Activated CD4-positive, alpha-beta T cell treated with anti-CD3 and anti-CD28 coated beads, Interleukin-2, amount 10 ng/mL, durations not matched to agents 24 days and 14 days (primary cell): ENCODE measurements around the gene AIRE. TPM values are rescaled to one million over a fixed set of nuclear protein-coding genes. Genes with fewer than 3 reads are reported as not detected.

Experiments
- DNase-seq: peaks from one replicate; pipeline ENCODE4 v3.0.0; 2022
- H3K27ac Mint-ChIP-seq: one replicate; pipeline ENCODE4 v1.8.0; 2022; ENCODE audit warnings: mild to moderate bottlenecking, mixed read lengths
- H3K27me3 Mint-ChIP-seq: one replicate; pipeline ENCODE4 v1.8.0; 2022; ENCODE audit warnings: mixed read lengths
- H3K36me3 Mint-ChIP-seq: one replicate; pipeline ENCODE4 v1.8.0; 2022; ENCODE audit warnings: low read depth, mild to moderate bottlenecking, mixed read lengths
- H3K4me1 Mint-ChIP-seq: one replicate; pipeline ENCODE4 v1.8.0; 2021; ENCODE audit warnings: mixed read lengths
- H3K4me3 Mint-ChIP-seq: one replicate; pipeline ENCODE4 v1.8.0; 2022; ENCODE audit warnings: mild to moderate bottlenecking, moderate library complexity, mixed read lengths
- H3K9me3 Mint-ChIP-seq: one replicate; pipeline ENCODE4 v1.8.0; 2021; ENCODE audit warnings: mixed read lengths
- intact Hi-C: fragments of 100-400 bp; cut with micrococcal nuclease; formaldehyde crosslinking; loops from one replicate; pipeline ENCODE4 v1.15.1; 2023
- total RNA-seq: library from RNA; stranded (reverse); gene quantifications from 2 replicates; pipeline ENCODE4 v1.2.3, GENCODE V29; 2022

AIRE gene
- total RNA-seq, 1 donor from 2014 or later: not detected

DNA sequence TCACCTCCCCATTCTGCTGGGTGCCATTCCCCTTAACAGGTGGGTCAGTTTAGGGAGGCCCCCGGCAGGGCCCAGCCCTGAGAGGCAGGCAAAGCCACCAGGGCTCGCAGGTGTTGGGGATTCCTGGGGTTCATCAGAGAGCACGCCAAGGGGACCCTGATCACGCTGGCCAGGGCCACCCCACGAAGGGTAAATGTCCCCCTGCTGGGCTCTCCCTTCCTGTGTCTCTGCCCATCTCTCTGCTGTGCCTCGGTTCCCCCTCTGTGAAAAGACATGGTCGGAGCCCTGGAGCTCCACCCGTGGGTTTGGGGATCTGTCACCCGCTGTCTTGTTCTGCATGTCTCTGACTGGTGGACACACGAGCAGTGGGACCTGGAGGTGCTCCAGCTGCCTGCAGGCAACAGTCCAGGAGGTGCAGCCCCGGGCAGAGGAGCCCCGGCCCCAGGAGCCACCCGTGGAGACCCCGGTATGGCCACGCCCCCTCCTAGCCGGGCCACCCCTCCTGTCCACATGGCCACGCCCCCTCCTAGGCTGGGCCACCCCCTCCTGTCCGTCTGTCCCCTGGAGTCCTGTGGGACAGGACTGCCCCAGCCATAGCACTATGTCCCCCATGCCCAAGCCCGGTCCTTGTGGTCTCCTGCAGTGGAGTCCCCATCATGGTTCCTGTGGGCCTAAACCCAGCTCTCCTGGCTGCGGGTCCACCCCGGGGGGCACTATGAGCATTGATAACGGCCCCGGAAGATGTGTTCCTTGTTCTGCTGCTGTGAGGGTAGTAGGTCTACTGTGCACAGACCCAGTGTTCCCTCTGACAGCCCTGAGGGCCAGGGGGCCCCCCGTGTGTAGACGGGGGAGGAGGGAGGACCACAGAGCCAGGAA lies 6.5 kb downstream of the AIRE start:
- H3K4me1 Mint-ChIP-seq: peaks cover 7% of the 10 kb centered on the region
- H3K4me3 Mint-ChIP-seq: no peak overlapping the region
- H3K36me3 Mint-ChIP-seq: no peaks in the 10 kb centered on the region
- DNase-seq: no peak
- H3K27me3 Mint-ChIP-seq: no peaks in the 10 kb centered on the region
- H3K27ac Mint-ChIP-seq: no peak overlapping the region
- intact Hi-C loops: no loop called here
- H3K9me3 Mint-ChIP-seq: no peaks in the 10 kb centered on the region

DNA sequence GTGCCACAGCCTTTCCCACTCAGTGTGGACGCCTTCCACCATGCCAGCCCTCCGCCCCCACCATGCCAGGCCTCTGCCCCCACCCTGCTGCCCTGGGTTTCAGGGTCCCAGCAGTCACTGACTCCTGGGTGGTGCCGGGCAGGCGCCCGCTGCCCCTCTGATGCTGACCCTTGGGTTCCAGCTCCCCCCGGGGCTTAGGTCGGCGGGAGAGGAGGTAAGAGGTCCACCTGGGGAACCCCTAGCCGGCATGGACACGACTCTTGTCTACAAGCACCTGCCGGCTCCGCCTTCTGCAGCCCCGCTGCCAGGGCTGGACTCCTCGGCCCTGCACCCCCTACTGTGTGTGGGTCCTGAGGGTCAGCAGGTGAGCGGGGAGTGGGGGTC lies 7.1 kb downstream of the AIRE start:
- no peak overlapping the region for H3K27ac Mint-ChIP-seq
- no peaks in the 10 kb centered on the region for H3K27me3 Mint-ChIP-seq
- peak overlapping the region; percentile 35 for H3K4me3 Mint-ChIP-seq
- intact Hi-C loops: no loop called here
- H3K9me3 Mint-ChIP-seq: no peaks in the 10 kb centered on the region
- H3K36me3 Mint-ChIP-seq: no peaks in the 10 kb centered on the region
- peaks cover 10% of the 10 kb centered on the region for H3K4me1 Mint-ChIP-seq
- no peak for DNase-seq

DNA sequence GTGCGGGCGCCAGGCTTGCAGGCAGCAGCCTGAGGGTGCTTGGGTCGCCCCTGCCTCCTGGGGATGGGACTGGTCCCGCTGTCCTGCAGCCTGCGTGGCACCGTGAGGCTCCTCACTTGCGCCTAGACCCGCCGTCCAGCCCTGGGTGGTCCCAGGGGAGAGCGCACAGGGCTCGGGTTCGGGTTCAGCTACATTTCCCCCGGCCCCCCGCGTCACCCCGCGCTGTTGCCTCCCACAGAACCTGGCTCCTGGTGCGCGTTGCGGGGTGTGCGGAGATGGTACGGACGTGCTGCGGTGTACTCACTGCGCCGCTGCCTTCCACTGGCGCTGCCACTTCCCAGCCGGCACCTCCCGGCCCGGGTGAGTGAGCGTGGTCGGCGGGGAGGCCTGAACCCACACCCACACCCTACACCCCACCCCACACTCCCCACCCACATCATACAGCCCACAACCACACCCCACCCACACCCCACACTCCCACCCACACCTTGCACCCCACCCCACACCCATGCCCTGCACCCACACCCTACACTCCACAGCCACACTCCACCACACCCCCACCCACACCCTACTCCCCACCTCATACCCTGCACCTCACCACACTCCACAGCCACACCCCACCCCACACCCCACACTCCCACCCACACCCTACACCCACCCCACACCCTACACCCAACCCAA lies 8.0 kb downstream of the AIRE start:
- Mint-ChIP-seq H3K4me3 (no peak overlapping the region), H3K27me3 (no peaks in the 10 kb centered on the region), H3K36me3 (no peaks in the 10 kb centered on the region), H3K9me3 (no peaks in the 10 kb centered on the region), H3K4me1 (peaks cover 19% of the 10 kb centered on the region), H3K27ac (no peak overlapping the region)
- DNase-seq: peak; percentile 76
- intact Hi-C loops: no loop called here

DNA sequence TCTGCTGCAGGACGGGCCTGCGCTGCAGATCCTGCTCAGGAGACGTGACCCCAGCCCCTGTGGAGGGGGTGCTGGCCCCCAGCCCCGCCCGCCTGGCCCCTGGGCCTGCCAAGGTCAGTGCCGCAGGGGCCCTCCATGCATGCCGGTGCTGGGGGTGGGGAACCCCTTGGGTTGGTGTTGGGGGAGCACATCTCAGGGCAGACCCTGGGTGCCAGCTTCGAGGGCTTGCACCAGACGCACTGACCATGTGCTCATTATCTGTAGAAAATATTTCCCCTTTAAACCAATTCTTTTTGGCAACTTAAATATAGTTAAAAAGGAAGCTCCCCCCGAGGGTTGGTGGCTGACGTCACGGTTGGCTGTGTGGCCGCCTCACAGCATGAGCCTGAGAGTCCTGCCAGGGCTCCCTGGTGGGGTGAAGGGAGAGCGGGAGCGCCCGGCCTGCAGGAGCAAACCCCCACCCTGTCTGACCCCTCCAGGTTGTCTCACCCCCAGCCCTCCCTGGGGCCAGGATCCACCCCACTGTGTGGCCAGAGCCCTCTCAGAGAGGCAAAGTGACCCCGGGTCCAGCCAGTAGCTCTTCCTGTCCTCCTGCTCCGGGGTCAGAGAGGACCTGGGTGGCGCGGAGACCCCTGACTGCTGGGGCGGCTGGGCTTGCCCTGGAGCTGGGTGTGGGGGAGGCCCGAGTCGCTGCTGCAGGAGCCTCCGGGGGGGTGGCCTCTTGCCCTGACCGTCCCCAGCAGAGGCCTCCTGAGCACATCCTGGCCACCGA lies 8.9 kb downstream of the AIRE start:
- H3K36me3 Mint-ChIP-seq: no peaks in the 10 kb centered on the region
- peak overlapping the region; percentile 37 for H3K27ac Mint-ChIP-seq
- intact Hi-C loops: loop anchor here (5.0 kb wide), 2 partner anchors 43 to 282 kb away; partner anchors contain the start of genes CFAP410 and TRAPPC10
- no peak overlapping the region for H3K4me3 Mint-ChIP-seq
- H3K4me1 Mint-ChIP-seq: peaks cover 22% of the 10 kb centered on the region
- H3K27me3 Mint-ChIP-seq: no peaks in the 10 kb centered on the region
- H3K9me3 Mint-ChIP-seq: no peaks in the 10 kb centered on the region
- no peak for DNase-seq

DNA sequence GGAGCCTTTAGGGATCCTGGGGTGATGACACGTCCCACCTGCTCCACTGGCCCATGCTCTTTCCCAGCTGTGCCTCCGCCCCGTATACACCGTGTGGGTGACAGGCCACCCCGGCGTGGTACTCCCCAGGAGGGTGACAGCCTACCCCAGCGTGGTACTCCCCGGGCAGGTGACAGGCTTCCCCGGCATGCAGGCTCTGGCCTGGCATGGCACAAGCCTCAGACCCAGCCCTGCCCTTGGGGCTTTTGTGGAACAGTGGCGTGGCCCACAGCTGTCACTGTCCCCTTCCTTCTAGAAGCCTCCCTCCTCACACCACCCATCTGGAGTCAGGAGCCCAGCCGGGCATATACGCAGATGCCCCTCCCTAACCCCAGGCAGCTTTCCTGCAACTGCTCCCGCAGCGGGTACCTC lies 9.5 kb downstream of the AIRE start:
- intact Hi-C loops: loop anchor here (5.0 kb wide), 2 partner anchors 42 to 283 kb away; partner anchors contain the start of genes CFAP410 and TRAPPC10
- Mint-ChIP-seq H3K9me3 (no peaks in the 10 kb centered on the region), H3K36me3 (no peaks in the 10 kb centered on the region), H3K27me3 (no peaks in the 10 kb centered on the region), H3K4me3 (no peak overlapping the region), H3K27ac (peak overlapping the region; percentile 67), H3K4me1 (peaks cover 22% of the 10 kb centered on the region)
- DNase-seq: no peak

DNA sequence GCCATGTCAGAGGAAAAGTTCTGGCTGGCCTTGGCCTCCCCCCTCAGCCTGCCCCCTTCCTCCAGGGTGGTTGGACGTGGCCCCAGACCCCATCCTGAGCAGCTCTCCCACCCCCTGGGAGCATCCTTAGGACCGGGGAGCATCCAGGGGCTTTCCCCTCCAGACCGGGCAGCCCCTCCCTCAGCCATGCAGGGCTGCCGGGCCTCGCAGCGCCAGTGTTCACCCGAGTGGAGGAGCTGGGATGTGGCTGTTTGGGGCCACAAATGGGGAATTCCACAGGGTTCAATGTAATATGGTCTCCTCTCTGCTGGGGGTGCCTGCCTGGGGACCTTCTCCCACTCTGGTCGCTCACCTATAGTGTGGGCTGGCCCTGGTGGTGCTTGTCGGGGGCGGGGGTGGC lies 10.0 kb downstream of the AIRE start:
- intact Hi-C loops: loop anchor here (5.0 kb wide), 2 partner anchors 42 to 283 kb away; partner anchors contain the start of genes CFAP410 and TRAPPC10
- no peaks in the 10 kb centered on the region for H3K27me3 Mint-ChIP-seq
- H3K36me3 Mint-ChIP-seq: no peaks in the 10 kb centered on the region
- H3K4me3 Mint-ChIP-seq: no peak overlapping the region
- peaks cover 22% of the 10 kb centered on the region for H3K4me1 Mint-ChIP-seq
- peak overlapping the region; percentile 67 for H3K27ac Mint-ChIP-seq
- no peak for DNase-seq
- H3K9me3 Mint-ChIP-seq: no peaks in the 10 kb centered on the region

DNA sequence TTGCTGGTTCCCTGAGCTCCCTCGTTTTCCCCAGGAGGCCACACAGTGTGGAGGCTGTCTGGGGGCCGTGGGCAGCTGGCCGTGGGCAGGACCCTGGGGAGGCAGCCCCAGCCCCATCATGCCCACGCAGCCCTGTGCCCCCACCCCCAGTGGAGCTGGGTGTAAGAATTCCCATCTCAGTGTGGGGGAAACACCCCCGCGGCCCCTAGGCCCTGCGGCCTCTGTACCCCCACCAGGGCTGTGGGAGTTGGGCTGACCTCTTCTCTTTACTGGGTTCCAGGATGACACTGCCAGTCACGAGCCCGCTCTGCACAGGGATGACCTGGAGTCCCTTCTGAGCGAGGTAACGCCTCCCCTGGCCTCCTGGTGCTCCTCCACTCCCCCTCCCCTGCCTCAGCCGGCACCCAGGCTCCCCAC lies 10.4 kb downstream of the AIRE start:
- no peak overlapping the region for H3K27ac Mint-ChIP-seq
- no peak for DNase-seq
- intact Hi-C loops: loop anchor here (5.0 kb wide), 2 partner anchors 41 to 284 kb away; partner anchors contain the start of genes CFAP410 and TRAPPC10
- no peak overlapping the region for H3K4me3 Mint-ChIP-seq
- no peaks in the 10 kb centered on the region for H3K27me3 Mint-ChIP-seq
- peaks cover 26% of the 10 kb centered on the region for H3K4me1 Mint-ChIP-seq
- H3K9me3 Mint-ChIP-seq: no peaks in the 10 kb centered on the region
- H3K36me3 Mint-ChIP-seq: no peaks in the 10 kb centered on the region

DNA sequence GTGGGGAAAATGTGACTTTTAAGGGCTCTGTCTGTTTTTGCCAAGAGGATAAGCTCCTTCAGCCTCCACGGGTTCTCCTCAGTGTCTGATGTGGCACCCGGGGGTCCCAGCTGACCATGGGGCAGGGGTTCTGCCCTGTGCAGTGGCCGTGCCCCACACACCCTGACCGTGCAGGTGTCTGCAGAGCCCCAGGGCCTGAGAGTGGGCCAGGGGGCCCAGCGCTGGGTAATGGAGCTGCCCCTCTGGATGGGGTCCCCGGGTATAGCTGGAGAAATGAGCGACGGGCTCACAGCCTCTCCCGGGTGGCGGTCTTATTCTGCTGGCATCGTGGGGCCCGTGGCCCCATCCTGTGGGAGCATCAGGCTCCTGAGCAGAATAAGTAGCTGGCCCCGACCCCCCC lies 11.2 kb downstream of the AIRE start:
- intact Hi-C loops: loop anchor here (5.0 kb wide), 2 partner anchors 40 to 285 kb away; partner anchors contain the start of genes CFAP410 and TRAPPC10
- H3K4me1 Mint-ChIP-seq: peaks cover 27% of the 10 kb centered on the region
- no peaks in the 10 kb centered on the region for H3K27me3 Mint-ChIP-seq

DNA sequence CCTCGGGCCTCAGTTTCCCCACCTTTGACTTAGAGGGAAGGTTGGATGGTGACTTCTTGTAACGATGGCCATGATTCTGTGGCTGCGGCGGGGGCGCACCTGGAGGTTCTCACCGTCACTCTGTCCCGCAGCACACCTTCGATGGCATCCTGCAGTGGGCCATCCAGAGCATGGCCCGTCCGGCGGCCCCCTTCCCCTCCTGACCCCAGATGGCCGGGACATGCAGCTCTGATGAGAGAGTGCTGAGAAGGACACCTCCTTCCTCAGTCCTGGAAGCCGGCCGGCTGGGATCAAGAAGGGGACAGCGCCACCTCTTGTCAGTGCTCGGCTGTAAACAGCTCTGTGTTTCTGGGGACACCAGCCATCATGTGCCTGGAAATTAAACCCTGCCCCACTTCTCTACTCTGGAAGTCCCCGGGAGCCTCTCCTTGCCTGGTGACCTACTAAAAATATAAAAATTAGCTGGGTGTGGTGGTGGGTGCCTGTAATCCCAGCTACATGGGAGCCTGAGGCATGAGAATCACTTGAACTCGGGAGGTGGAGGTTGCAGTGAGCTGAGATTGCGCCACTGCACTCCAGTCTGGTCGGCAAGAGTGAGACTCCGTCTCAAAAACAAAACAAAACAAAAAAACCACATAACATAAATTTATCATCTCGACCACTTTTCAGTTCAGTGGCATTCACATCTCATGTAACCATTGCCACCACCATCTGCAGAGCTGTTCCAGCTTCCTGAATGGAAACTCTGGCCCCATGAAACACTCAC lies 12.0 kb downstream of the AIRE start:
- intact Hi-C loops: loop anchor here (5.0 kb wide), 2 partner anchors 40 to 285 kb away; partner anchors contain the start of genes CFAP410 and TRAPPC10
- Mint-ChIP-seq H3K9me3 (no peaks in the 10 kb centered on the region), H3K4me1 (peaks cover 34% of the 10 kb centered on the region), H3K4me3 (peak overlapping the region; percentile 51), H3K27me3 (no peaks in the 10 kb centered on the region), H3K27ac (peak overlapping the region; percentile 85), H3K36me3 (no peaks in the 10 kb centered on the region)
- peak; percentile 93 for DNase-seq

More for the DNA sequence above, 11.2 kb downstream of the AIRE start:
- H3K9me3 Mint-ChIP-seq: no peaks in the 10 kb centered on the region
- H3K4me3 Mint-ChIP-seq: no peak overlapping the region
- no peak for DNase-seq
- H3K36me3 Mint-ChIP-seq: no peaks in the 10 kb centered on the region
- H3K27ac Mint-ChIP-seq: no peak overlapping the region

DNA sequence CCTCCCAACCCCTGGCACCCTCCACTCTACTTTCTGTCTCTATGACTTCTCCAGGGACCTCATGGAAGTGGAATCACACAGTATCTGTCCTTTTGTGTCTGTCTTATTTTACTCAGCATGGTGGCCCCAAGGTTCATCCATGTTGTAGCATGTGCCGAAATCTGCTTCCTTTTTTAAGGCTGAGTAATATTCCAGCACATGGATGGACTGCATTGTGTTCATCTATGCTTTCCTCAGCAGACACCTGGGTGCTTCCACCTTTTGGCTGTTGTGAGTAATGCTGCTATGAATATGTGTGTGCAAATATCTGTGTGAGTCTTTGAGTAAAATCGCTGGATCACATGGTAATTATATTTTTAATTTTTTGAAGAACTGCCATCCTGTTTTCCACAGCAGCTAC lies 12.6 kb downstream of the AIRE start:
- DNase-seq: peak; percentile 69
- Mint-ChIP-seq H3K36me3 (peaks cover under 1% of the 10 kb centered on the region), H3K27me3 (no peaks in the 10 kb centered on the region), H3K4me1 (peaks cover 35% of the 10 kb centered on the region), H3K4me3 (peak overlapping the region; percentile 51), H3K9me3 (no peaks in the 10 kb centered on the region), H3K27ac (peak overlapping the region; percentile 85)
- intact Hi-C loops: loop anchor here (5.0 kb wide), 2 partner anchors 39 to 286 kb away; partner anchors contain the start of genes CFAP410 and TRAPPC10

DNA sequence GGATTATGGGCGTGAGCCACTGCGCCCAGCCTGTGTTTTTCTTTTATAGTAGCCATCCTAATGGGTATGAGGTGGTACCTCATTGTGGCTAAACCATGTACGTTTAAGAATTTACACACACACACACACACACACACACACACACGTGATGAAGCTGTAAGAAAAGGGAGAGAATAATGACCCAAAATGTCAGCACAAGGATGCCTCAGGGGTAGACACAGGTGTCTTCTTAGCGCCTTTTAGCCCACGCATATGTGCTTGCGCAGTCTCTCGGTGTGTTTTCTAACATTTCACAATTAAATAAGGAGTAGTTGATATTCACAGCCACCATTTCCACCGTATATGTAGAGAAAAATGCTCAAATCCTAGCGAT lies 13.4 kb downstream of the AIRE start:
- Mint-ChIP-seq H3K9me3 (no peaks in the 10 kb centered on the region), H3K27me3 (no peaks in the 10 kb centered on the region), H3K4me3 (peak overlapping the region; percentile 91), H3K36me3 (peaks cover 3% of the 10 kb centered on the region), H3K4me1 (peaks cover 39% of the 10 kb centered on the region), H3K27ac (peak overlapping the region; percentile 98)
- intact Hi-C loops: loop anchor here (5.0 kb wide), 2 partner anchors 38 to 287 kb away; partner anchors contain the start of genes CFAP410 and TRAPPC10
- no peak for DNase-seq

DNA sequence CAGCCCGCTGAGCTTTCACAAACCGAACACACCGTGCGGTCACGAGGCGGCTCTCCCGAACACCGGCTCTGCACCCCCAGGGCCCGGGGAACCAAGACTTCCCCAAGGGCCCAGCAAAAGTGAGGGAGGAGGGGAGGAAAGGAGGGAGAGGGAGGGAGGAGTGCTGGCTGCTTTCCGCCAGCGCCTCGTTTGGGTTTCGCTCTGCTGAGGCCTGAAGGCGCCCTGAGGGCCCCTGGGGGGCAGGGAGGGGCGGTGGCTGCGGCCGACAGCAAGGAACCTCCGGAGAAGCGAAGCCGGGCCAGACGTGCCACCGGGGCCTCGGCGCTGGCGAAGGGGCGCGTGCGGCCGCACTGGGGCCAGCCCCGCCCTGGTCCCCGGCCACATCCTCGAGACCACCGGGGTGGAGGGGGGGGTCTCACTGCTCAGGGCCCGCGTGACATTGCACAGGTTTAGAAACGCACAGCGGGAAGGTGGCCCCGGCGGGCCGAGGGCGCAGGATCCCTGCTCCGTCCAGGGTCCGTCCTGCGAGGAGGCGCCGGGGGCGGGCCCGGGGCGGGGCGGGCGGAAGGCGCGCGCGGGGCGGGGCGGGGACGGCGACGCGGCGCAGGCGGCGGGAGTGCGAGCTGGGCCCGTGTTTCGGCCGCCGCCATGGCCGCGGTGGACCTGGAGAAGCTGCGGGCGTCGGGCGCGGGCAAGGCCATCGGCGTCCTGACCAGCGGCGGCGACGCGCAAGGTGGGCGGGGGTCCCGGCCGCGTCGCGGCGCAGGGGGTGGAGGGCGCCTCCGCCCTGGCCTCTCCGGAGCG lies 14.0 kb downstream of the AIRE start, which contains the start of gene PFKL:
TSS of gene PFKL (plus strand) at position 596 of the 804 bp plus-strand sequence. CDS start at position 649, 53 bp downstream.
- peak; percentile 91 for DNase-seq
- Mint-ChIP-seq H3K4me1 (peaks cover 37% of the 10 kb centered on the region), H3K4me3 (peak within 1 kb of the TSS; percentile 91), H3K36me3 (peaks cover 3% of the 10 kb centered on the region), H3K27ac (peak within 1 kb of the TSS; percentile 98), H3K9me3 (no peaks in the 10 kb centered on the region), H3K27me3 (no peaks in the 10 kb centered on the region)
- intact Hi-C loops: loop anchor here (5.0 kb wide), 2 partner anchors 38 to 287 kb away; partner anchors contain the start of genes CFAP410 and TRAPPC10
